ENCODE results near the gene SERPINA4.

DNA sequence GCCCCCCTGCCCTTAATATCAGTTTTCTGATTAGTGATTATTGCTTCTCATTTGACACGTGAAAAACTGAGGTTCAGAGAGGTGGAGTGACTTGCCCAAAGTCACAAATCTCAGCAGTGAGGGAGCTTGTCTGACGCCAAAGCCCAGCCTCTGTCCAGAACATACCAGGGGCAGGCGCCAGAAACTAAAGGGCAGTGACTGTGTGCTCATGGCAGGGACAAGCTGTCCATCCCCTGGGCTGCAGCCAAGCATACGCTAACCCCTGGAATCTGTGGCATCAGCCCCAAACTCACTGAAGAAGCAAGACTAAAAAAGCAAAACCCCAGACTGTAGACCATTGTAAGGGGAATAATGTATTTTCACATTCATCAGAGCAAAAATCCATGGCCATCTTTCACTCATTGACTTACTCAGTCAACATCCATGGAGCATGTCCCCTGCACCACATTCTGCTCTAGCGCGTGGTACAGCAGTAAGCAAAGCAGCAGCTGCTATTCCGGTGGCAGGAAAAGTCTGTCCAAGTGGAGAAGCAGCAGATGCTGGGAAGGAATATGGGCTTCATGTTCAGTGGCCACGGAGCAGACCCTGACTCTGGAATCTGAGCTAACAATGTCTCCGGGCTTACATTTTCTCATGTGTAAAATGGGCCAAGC, 1.5 kb upstream of the SERPINA4 start:
- TF ChIP-seq, protein P1, sequence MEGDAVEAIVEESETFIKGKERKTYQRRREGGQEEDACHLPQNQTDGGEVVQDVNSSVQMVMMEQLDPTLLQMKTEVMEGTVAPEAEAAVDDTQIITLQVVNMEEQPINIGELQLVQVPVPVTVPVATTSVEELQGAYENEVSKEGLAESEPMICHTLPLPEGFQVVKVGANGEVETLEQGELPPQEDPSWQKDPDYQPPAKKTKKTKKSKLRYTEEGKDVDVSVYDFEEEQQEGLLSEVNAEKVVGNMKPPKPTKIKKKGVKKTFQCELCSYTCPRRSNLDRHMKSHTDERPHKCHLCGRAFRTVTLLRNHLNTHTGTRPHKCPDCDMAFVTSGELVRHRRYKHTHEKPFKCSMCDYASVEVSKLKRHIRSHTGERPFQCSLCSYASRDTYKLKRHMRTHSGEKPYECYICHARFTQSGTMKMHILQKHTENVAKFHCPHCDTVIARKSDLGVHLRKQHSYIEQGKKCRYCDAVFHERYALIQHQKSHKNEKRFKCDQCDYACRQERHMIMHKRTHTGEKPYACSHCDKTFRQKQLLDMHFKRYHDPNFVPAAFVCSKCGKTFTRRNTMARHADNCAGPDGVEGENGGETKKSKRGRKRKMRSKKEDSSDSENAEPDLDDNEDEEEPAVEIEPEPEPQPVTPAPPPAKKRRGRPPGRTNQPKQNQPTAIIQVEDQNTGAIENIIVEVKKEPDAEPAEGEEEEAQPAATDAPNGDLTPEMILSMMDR (conservative IDR thresholded peaks at IDR 0.05) = no peak
- TF ChIP-seq EZH2 (IDR thresholded peaks at IDR 0.05; ENCODE audit: low read depth) = no peak

Measured in PC-9 (cell line).